HepG2 (cell line): Measurements from ENCODE around the gene FANCE. TPM values are rescaled to one million over a fixed set of nuclear protein-coding genes. Genes with fewer than 3 reads are reported as not detected.

Source experiments
- CAMTA2 ChIP-seq: sonication (generic); formaldehyde crosslinking; IDR thresholded peaks from 2 replicates; pipeline ENCODE4 v1.4.0; 2020; ENCODE audit warnings: mild to moderate bottlenecking, missing genetic modification reagents, borderline replicate concordance
- ELF4 ChIP-seq: sonication (generic); formaldehyde crosslinking; IDR thresholded peaks from 2 replicates; pipeline ENCODE4 v1.5.0; 2020; ENCODE audit warnings: missing genetic modification reagents, mild to moderate bottlenecking, moderate library complexity, borderline replicate concordance
- GABPA ChIP-seq, 2 experiments: IDR thresholded peaks; 2 replicates each; pipeline ENCODE4 v1.6.1; 2011 to 2016; ENCODE audit warnings: low read depth in 2 of 2, low read length in 1 of 2, missing biosample characterization in 1 of 2, missing genetic modification characterization in 1 of 2
- GPN1 ChIP-seq: sonication (generic); formaldehyde crosslinking; IDR thresholded peaks from 2 replicates; pipeline ENCODE4 v1.5.1; 2020; ENCODE audit warnings: missing genetic modification reagents, borderline replicate concordance
- JDP2 ChIP-seq: sonication (generic); formaldehyde crosslinking; IDR thresholded peaks from 2 replicates; pipeline ENCODE4 v1.8.1; 2022; ENCODE audit warnings: missing genetic modification reagents, borderline replicate concordance
- KAT2B ChIP-seq: fragments of 150-350 bp; IDR thresholded peaks from 2 replicates; pipeline ENCODE4 v1.6.1; 2014; ENCODE audit warnings: low read depth, low read length, borderline replicate concordance
- KAT7 ChIP-seq: IDR thresholded peaks from 2 replicates; pipeline ENCODE4 v1.6.1; 2018; ENCODE audit warnings: borderline replicate concordance, missing compliant biosample characterization
- KDM5B ChIP-seq: sonication (generic); formaldehyde crosslinking; IDR thresholded peaks from 2 replicates; pipeline ENCODE4 v1.4.0; 2020; ENCODE audit warnings: missing genetic modification reagents, mild to moderate bottlenecking, borderline replicate concordance
- KLF9 ChIP-seq: IDR thresholded peaks from 2 replicates; pipeline ENCODE4 v1.6.1; 2016; ENCODE audit warnings: low read depth
- MLLT10 ChIP-seq: sonication (generic); formaldehyde crosslinking; IDR thresholded peaks from 2 replicates; pipeline ENCODE4 v1.4.0; 2020; ENCODE audit warnings: missing genetic modification reagents
- REL ChIP-seq: sonication (generic); formaldehyde crosslinking; conservative IDR thresholded peaks from 2 replicates; pipeline ENCODE4 v1.8.0; 2022; ENCODE audit warnings: mild to moderate bottlenecking, missing genetic modification reagents, moderate library complexity
- REPIN1 ChIP-seq: sonication (generic); formaldehyde crosslinking; IDR thresholded peaks from 2 replicates; pipeline ENCODE4 v1.8.0; 2022; ENCODE audit warnings: missing genetic modification reagents, low read depth, mild to moderate bottlenecking, borderline replicate concordance
- SMYD3 ChIP-seq: sonication (generic); formaldehyde crosslinking; IDR thresholded peaks from 2 replicates; pipeline ENCODE4 v1.8.1; 2023; ENCODE audit warnings: mild to moderate bottlenecking, missing genetic modification reagents
- TBP ChIP-seq: sonication (generic); formaldehyde crosslinking; IDR thresholded peaks from 2 replicates; pipeline ENCODE4 v1.5.0; 2020; ENCODE audit warnings: missing genetic modification reagents
- ZBTB38 ChIP-seq: sonication (generic); formaldehyde crosslinking; IDR thresholded peaks from 2 replicates; pipeline ENCODE4 v1.5.1; 2020; ENCODE audit warnings: mild to moderate bottlenecking, missing genetic modification reagents
- ZBTB7A ChIP-seq: sonication (generic); formaldehyde crosslinking; IDR thresholded peaks from 2 replicates; pipeline ENCODE4 v1.8.0; 2022; ENCODE audit warnings: mild to moderate bottlenecking, missing genetic modification reagents
- ZFX ChIP-seq: sonication (generic); formaldehyde crosslinking; IDR thresholded peaks from 2 replicates; pipeline ENCODE4 v1.4.0; 2020; ENCODE audit warnings: mild to moderate bottlenecking, low read depth, missing genetic modification reagents, moderate library complexity
- ZNF224 ChIP-seq: sonication (generic); formaldehyde crosslinking; IDR thresholded peaks from 2 replicates; pipeline ENCODE4 v1.5.0; 2020; ENCODE audit warnings: mild to moderate bottlenecking, missing genetic modification reagents
- ZNF264 ChIP-seq: sonication (generic); formaldehyde crosslinking; IDR thresholded peaks from 2 replicates; pipeline ENCODE4 v1.4.0; 2020; ENCODE audit warnings: missing genetic modification reagents
- ZNF547 ChIP-seq: sonication (generic); formaldehyde crosslinking; IDR thresholded peaks from 2 replicates; pipeline ENCODE4 v1.5.1; 2020; ENCODE audit warnings: mild to moderate bottlenecking, missing genetic modification reagents
- ZNF788 ChIP-seq: sonication (generic); formaldehyde crosslinking; IDR thresholded peaks from 2 replicates; pipeline ENCODE4 v1.5.0; 2020; ENCODE audit warnings: mild to moderate bottlenecking, missing genetic modification reagents, borderline replicate concordance
- ZNF790 ChIP-seq: sonication (generic); formaldehyde crosslinking; IDR thresholded peaks from 2 replicates; pipeline ENCODE4 v1.8.0; 2022; ENCODE audit warnings: missing genetic modification reagents, mild to moderate bottlenecking, borderline replicate concordance
- ZSCAN30 ChIP-seq: sonication (generic); formaldehyde crosslinking; IDR thresholded peaks from 2 replicates; pipeline ENCODE4 v1.5.0; 2020; ENCODE audit warnings: mild to moderate bottlenecking, missing genetic modification reagents
- polyA plus RNA-seq, 8 experiments: library from polyadenylated mRNA; depleted of rRNA in 3 of 8; stranded (reverse) in 7 of 8; unstranded in 1 of 8; fragments of >200 nt; fragmentation: Illumina TruSeq in 4 of 8; extraction: Trizol in 4 of 8; gene quantifications; 2 replicates each; pipeline versions ENCODE4 v1.2.1 to v1.2.3, GENCODE V29; 2011 to 2016; ENCODE audit warnings: low read depth in 4 of 8, missing spikeins in 1 of 8, mixed read lengths in 1 of 8; ENCODE audit not compliant: insufficient read depth in 1 of 8
- total RNA-seq, 5 experiments: library from RNA; depleted of rRNA; stranded (reverse); fragments of >200 nt; fragmentation: Illumina TruSeq; extraction: Trizol; gene quantifications; 2 replicates each; pipeline ENCODE4 v1.2.3, GENCODE V29; 2016; ENCODE audit warnings: low read depth in 1 of 5
- TF ChIP-seq, protein P1 (sequence below): sonication (generic); formaldehyde crosslinking; IDR thresholded peaks from 2 replicates; pipeline ENCODE4 v1.4.0; 2020; ENCODE audit warnings: missing genetic modification reagents
- TF ChIP-seq, protein P2 (sequence below): sonication (generic); formaldehyde crosslinking; IDR thresholded peaks from 2 replicates; pipeline ENCODE4 v1.5.0; 2020; ENCODE audit warnings: missing genetic modification reagents
- TF ChIP-seq, protein P3 (sequence below): sonication (generic); formaldehyde crosslinking; IDR thresholded peaks from 2 replicates; pipeline ENCODE4 v1.5.1; 2020; ENCODE audit warnings: missing genetic modification reagents, mild to moderate bottlenecking, borderline replicate concordance
- TF ChIP-seq, protein P4 (sequence below): sonication (generic); formaldehyde crosslinking; IDR thresholded peaks from 2 replicates; pipeline ENCODE4 v1.4.0; 2020; ENCODE audit warnings: missing genetic modification reagents

The FANCE gene
- total and polyA plus RNA-seq, 2 of the 13 experiments (the other 11 are each of a cell fraction or from before 2014, with no cell fraction given) = 7.1 to 11.2 TPM

DNA sequence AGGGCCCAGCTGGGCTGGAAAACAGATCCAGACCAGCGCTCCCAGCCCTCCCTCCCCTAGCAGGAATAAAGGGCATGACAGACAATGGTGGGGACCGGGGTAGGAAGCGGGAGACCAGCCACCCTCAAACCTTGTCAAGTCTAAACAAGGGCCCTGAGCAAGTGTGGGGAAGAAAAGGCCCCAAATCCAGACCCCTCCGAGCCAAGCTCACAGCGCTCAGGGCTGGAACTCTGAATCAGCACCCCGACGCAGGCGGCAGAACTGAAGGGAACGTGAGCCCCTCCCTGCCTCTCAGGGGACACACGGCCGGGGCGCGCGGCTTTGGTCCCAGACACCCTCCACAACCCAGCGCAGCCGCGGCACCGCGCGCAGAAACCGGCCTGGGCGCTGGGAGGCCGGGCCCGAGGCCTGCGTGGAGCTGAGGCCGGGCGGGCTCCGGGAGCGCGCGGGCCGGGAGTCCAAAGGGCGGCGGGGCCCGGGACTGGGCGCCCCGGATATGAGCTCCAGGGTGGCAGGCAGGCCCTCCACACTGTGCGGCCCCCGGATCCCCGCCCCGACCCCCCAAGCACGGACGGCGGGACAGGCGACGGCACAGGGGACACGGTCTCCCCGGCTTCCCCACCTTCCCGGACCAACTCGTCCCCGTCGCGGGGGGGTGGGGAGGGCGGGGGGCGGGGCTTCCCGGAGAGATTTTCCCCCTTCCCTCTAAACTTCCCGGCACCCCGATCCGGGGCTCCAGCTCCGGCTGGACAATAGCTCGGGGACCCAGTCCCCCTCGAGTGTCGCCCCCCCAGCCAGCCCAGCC is 44.1 kb downstream of the FANCE start (continued):
- no peak for TF ChIP-seq GABPA (IDR thresholded peaks at IDR 0.05; ENCODE audit: low read depth, low read length)
- no peak for TF ChIP-seq GABPA (CRISPR knock-in tag; IDR thresholded peaks at IDR 0.05; ENCODE audit: low read depth)
- peak; percentile 69; the same call in 1 of the 2 replicates for TF ChIP-seq KAT7 (CRISPR knock-in tag)
- TF ChIP-seq ZBTB38 (CRISPR knock-in tag) = peak; percentile 25; the same call in 1 of the 2 replicates
- TF ChIP-seq KAT2B = no peak
- TF ChIP-seq ZSCAN30 (CRISPR knock-in tag) = no peak
- no peak for TF ChIP-seq ZNF224 (CRISPR knock-in tag)
- TF ChIP-seq TBP = no peak
- no peak for TF ChIP-seq ZNF790
- TF ChIP-seq MLLT10 (CRISPR knock-in tag) = no peak
- no peak for TF ChIP-seq GPN1 (CRISPR knock-in tag)
- TF ChIP-seq, protein P1, sequence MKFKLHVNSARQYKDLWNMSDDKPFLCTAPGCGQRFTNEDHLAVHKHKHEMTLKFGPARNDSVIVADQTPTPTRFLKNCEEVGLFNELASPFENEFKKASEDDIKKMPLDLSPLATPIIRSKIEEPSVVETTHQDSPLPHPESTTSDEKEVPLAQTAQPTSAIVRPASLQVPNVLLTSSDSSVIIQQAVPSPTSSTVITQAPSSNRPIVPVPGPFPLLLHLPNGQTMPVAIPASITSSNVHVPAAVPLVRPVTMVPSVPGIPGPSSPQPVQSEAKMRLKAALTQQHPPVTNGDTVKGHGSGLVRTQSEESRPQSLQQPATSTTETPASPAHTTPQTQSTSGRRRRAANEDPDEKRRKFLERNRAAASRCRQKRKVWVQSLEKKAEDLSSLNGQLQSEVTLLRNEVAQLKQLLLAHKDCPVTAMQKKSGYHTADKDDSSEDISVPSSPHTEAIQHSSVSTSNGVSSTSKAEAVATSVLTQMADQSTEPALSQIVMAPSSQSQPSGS (CRISPR knock-in tag) = no peak
- TF ChIP-seq, protein P2, sequence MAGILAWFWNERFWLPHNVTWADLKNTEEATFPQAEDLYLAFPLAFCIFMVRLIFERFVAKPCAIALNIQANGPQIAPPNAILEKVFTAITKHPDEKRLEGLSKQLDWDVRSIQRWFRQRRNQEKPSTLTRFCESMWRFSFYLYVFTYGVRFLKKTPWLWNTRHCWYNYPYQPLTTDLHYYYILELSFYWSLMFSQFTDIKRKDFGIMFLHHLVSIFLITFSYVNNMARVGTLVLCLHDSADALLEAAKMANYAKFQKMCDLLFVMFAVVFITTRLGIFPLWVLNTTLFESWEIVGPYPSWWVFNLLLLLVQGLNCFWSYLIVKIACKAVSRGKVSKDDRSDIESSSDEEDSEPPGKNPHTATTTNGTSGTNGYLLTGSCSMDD (CRISPR knock-in tag) = no peak
- no peak for TF ChIP-seq ZNF788
- no peak for TF ChIP-seq ZBTB7A (CRISPR knock-in tag)
- peak; percentile 51; the same call in 1 of the 2 replicates for TF ChIP-seq KDM5B (CRISPR knock-in tag)
- no peak for TF ChIP-seq KLF9 (CRISPR knock-in tag)
- no peak for TF ChIP-seq CAMTA2 (CRISPR knock-in tag)
- TF ChIP-seq SMYD3 (CRISPR knock-in tag) = no peak
- peak; percentile 55; the same call in 1 of the 2 replicates for TF ChIP-seq ZNF547 (CRISPR knock-in tag)
- peak; percentile 96 for TF ChIP-seq ZFX (CRISPR knock-in tag)
- TF ChIP-seq, protein P3, sequence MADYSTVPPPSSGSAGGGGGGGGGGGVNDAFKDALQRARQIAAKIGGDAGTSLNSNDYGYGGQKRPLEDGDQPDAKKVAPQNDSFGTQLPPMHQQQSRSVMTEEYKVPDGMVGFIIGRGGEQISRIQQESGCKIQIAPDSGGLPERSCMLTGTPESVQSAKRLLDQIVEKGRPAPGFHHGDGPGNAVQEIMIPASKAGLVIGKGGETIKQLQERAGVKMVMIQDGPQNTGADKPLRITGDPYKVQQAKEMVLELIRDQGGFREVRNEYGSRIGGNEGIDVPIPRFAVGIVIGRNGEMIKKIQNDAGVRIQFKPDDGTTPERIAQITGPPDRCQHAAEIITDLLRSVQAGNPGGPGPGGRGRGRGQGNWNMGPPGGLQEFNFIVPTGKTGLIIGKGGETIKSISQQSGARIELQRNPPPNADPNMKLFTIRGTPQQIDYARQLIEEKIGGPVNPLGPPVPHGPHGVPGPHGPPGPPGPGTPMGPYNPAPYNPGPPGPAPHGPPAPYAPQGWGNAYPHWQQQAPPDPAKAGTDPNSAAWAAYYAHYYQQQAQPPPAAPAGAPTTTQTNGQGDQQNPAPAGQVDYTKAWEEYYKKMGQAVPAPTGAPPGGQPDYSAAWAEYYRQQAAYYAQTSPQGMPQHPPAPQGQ (CRISPR knock-in tag) = no peak
- TF ChIP-seq ZNF264 (CRISPR knock-in tag) = no peak
- TF ChIP-seq REL (CRISPR knock-in tag) = no peak
- TF ChIP-seq REPIN1 (CRISPR knock-in tag) = no peak
- no peak for TF ChIP-seq JDP2 (CRISPR knock-in tag)
- TF ChIP-seq, protein P4, sequence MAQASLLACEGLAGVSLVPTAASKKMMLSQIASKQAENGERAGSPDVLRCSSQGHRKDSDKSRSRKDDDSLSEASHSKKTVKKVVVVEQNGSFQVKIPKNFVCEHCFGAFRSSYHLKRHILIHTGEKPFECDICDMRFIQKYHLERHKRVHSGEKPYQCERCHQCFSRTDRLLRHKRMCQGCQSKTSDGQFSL (CRISPR knock-in tag) = 0 out of 2 replicates have a peak, but pooled peaks have one; percentile 19
- no peak for TF ChIP-seq ELF4 (CRISPR knock-in tag)
